ENCODE results near the gene PARD3.

Gene PARD3

GRCh38 chr10:34172936-34173533 is 642.1 kb downstream of the PARD3 start:
- no peak for DNase-seq

DNA sequence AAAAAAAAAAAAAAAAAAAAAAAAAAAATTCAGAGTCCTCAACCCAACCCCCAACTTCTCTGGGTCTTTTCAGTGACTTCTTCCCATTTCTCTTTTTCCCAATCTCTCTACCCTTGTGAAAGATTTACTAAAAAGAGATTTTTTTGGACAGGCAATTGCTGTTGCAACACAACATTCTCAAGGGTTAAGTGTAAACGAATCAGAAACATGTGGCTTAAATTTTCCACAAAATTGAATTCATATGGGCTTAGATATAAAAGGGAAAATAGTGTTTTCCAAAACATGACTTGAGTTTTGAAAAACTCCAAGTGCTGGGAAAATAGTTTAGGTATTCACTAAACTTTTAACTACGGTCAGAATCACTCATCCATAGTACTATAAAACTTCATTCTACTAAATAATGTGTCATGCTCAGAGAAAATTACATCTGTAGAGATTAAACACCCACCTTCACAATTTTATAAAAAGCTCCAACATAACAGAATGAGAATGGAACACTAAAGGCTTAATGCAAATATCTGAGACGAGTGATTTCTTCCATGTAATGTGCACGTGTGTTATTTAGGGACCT is 643.1 kb downstream of the PARD3 start:
- no peak for DNase-seq

DNA sequence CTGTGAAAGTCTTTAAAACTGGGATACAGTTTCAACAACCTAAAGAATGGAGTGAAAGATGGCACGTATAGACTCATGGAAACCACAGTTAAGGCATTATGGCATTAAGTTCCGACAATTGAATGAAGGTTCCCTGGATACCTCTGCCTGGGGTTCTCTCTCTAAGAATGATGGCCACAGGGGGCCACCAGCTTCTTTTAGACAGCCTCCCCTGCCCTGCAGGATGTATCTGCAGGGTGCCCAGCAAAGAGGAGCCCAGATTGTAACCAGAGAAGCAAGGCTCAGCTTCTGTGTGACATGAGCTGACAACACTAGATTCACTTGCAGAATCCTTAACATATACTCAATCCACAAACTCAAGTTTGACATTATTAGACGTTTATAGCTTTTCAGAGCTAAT is 645.4 kb downstream of the PARD3 start:
- DNase-seq = no peak

GRCh38 chr10:34169131-34169530 is 646.0 kb downstream of the PARD3 start:
- no peak for DNase-seq

GRCh38 chr10:34168439-34168838 is 646.7 kb downstream of the PARD3 start:
- DNase-seq = no peak

- no peak for DNase-seq
Observed at GRCh38 chr10:34166823-34167222, 648.3 kb downstream of the PARD3 start.

- DNase-seq = no peak
Observed at GRCh38 chr10:34166354-34166753, 648.7 kb downstream of the PARD3 start.

GRCh38 chr10:34164029-34164428 is 651.1 kb downstream of the PARD3 start:
- DNase-seq = no peak

GRCh38 chr10:34163075-34163905 is 651.8 kb downstream of the PARD3 start:
- DNase-seq = no peak

GRCh38 chr10:34161777-34162370 is 653.2 kb downstream of the PARD3 start:
- DNase-seq = no peak

- DNase-seq = no peak
Observed at GRCh38 chr10:34160595-34160994, 654.5 kb downstream of the PARD3 start.

GRCh38 chr10:34157501-34157900 is 657.6 kb downstream of the PARD3 start:
- no peak for DNase-seq

DNA sequence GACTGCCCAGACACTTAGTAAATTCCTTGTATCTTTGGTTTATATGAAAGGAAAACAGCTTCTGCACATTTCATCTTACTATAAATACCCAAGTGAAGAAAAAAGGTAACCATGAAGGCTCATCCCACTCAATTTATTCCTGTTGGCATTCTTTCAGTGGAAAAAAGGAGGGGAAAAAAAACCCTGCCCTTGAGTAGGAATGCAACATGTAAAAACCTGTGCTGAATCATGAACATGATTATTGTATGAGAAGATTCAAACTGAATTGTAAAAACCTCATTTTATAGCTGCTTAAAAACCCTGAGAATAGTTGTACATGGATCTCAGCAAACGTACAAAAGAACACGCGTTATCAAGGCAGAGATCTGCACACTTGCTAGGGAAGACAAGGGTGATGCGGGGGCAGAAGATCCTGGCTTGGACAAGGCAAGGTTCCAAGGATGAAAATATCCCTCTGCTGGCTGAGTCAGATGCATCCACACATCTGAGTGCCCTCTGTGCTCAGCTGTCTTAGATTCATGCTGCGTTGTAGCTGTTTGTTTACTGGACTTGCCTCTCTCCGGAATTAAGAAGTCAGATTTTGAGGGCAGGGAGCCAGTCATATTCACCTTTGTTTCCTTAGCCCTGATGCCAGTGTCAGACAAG is 658.2 kb downstream of the PARD3 start:
- DNase-seq = no peak

DNA sequence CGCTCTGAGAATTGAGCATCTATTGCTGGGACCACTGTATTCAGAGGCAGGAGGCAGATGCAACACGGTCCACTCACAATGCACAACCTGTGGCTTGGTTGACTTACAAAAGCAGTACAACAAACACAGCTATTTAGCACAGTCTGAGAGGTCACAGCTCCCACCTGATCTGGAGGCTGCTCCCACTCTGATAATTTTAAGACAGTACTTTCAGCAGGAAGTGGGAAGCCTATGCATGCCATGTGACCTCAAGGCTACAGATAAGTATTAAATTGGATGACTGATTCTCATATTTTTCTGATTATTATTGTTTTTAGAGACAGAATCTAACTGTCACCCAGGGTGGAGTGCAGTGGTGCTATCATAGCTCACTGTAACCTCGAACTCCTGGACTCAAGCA is 659.3 kb downstream of the PARD3 start:
- no peak for DNase-seq

- no peak for DNase-seq
Observed at GRCh38 chr10:34154383-34154900, 660.7 kb downstream of the PARD3 start.

DNA sequence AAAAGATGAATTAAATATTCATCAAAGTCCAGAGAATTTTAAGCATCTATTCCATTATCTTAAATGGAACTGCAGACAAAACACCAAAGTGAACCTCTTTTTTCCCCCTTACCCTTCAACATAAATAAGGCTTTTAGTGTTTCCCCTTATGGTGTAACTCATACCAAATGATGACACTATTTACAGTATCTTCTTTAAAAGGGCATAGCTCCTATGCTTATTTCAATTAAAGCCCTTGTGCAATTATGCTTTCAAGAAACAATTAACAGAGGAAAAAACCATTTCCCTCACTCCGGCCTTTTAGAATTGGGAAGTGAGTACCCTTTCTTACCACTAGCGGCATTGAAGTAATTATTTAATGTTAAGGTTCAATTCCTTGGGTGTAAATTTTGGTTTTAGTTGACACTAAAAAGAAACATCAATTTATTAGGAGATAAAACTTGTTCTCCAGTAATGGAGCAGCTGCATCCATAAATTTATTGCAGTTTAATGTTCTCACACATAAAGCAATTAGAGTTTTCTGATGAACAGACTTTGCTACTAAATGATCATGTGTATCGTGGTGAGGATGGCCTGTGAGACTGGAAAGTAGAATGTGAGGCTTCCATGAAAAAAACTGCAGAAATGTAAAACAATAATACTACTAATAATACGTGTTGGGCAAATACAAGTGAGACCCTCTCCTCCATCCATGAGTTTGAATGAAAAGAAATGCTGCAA is 661.3 kb downstream of the PARD3 start:
- DNase-seq = no peak

DNA sequence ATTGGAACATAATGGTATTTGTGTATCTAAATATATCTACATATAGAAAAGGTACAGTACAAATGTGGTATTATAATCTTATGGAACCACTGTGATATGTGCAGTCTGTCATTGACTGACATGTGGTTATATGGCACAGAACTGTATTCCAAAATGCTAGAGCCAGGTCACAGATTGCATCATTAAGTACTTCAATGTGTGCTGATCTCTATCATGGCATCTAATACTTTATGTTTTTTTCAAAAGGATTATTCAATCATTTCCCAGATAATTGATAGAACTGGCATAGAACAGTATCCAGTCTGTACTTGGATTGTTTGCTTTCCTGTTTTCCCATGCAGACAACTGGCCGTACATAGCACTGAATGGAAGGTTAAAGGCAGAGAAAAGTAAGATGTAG is 662.7 kb downstream of the PARD3 start:
- DNase-seq = no peak

DNA sequence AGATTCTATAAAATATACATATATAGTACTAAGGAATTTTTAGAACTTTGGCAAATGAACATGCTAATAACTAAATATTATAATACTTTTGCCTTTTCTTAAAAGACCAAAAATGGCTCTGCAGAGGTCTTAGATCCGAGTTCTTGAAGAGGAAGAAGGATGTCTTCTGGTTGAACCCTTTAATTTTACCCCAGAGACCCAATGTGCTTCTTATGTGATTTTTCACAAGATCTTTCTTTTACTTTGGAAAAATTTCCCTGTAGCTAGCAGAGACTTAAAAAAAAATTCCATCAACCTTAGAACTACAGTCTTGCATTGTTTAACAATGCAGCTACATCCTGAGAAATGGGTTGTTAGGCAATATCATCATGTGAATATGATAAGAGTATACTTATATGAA is 663.2 kb downstream of the PARD3 start:
- DNase-seq = no peak

GRCh38 chr10:34151481-34151880 is 663.6 kb downstream of the PARD3 start:
- DNase-seq = no peak

DNA sequence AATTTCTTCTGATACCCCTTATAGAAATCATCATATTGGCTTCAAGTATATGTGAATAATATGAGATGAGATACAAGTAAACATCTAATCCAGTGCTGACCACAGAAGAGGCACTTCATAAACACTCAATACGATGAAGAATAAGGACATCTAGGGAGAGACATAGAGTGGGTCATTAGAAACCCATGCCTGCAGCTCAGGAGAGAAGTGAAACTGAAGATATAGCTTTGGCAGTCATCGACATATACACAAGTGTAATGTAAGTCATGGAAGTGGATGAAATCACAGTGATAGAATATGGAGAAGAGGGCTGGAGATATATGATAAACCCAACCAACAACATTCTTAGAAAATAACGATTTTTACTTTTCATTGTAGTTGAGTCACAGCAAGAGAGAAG is 665.0 kb downstream of the PARD3 start:
- DNase-seq = no peak

DNA sequence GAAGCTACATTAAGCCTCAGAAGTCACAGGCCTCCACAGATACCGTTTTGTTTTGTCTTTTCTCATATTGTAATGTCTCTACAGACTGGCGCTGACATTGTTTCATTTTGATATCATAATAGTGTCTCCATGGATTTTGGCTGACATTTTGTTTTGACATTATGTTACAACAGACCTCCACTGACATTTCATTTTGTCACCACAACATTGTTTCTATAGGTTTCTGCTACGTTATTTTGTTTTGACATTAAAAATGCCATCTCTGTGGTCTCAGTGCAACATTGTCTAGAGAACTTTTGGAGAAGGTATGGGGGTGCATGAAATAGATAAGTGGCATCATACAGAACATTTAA is 666.8 kb downstream of the PARD3 start:
- DNase-seq = no peak

GRCh38 chr10:34147641-34148304 is 667.3 kb downstream of the PARD3 start:
- DNase-seq = no peak

Data from effector CD8-positive, alpha-beta T cell (primary cell).